Type B pancreatic cell (in vitro differentiated cells): Measurements from ENCODE around the gene CCDC126. TPM values are rescaled to one million over a fixed set of nuclear protein-coding genes. Genes with fewer than 3 reads are reported as not detected.

Experiments
- DNase-seq: peaks from one replicate; pipeline ENCODE4 v3.0.0; 2021; ENCODE audit warnings: mixed read lengths; ENCODE audit not compliant: unreplicated experiment; ENCODE audit errors: extremely low spot score
- H3K27ac Mint-ChIP-seq: 2 replicates; pipeline ENCODE4 v1.8.0; 2021; ENCODE audit warnings: mild to moderate bottlenecking, mixed read lengths
- H3K27me3 Mint-ChIP-seq: 2 replicates; pipeline ENCODE4 v1.8.0; 2021; ENCODE audit warnings: mixed read lengths
- H3K36me3 Mint-ChIP-seq: 2 replicates; pipeline ENCODE4 v1.8.0; 2021; ENCODE audit warnings: mixed read lengths
- H3K4me1 Mint-ChIP-seq: one replicate; pipeline ENCODE4 v1.8.0; 2021; ENCODE audit warnings: mixed read lengths; ENCODE audit not compliant: unreplicated experiment
- H3K4me3 Mint-ChIP-seq: 2 replicates; pipeline ENCODE4 v1.8.0; 2021; ENCODE audit warnings: mild to moderate bottlenecking, mixed read lengths
- H3K9me3 Mint-ChIP-seq: 2 replicates; pipeline ENCODE4 v1.8.0; 2021; ENCODE audit warnings: mixed read lengths
- total RNA-seq: library from RNA; stranded (reverse); gene quantifications from 2 replicates; pipeline ENCODE4 v1.2.1, GENCODE V29; 2021; ENCODE audit warnings: low replicate concordance
- TF ChIP-seq, protein P1 (sequence below): fragments of 200-600 bp; sonication (generic); conservative IDR thresholded peaks from 2 replicates; pipeline ENCODE4 v1.5.0; 2021; ENCODE audit warnings: antibody characterized with exemption, mild to moderate bottlenecking

The CCDC126 gene
- total RNA-seq, 1 donor from 2014 or later: 11.1 TPM

DNA sequence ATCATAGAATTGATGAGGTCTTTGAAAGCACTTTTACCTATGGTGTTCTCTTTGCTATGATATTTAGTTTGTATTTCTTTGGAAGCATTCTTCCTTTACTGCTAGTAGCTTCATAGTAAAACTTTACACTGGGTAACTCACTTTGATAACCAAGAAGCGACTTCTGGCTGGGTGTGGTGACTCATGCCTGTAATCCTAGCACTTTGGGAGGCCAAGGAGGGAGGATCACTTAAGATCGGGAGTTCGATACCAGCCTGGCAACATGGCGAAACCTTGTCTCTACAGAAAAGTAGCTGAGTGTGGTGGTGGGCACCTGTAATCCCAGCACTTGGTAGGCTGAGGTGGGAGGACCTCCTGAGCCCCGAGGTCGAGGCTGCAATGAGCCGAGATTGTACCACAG lies 36.2 kb downstream of the CCDC126 start:
- no peak overlapping the region for H3K4me3 Mint-ChIP-seq

DNA sequence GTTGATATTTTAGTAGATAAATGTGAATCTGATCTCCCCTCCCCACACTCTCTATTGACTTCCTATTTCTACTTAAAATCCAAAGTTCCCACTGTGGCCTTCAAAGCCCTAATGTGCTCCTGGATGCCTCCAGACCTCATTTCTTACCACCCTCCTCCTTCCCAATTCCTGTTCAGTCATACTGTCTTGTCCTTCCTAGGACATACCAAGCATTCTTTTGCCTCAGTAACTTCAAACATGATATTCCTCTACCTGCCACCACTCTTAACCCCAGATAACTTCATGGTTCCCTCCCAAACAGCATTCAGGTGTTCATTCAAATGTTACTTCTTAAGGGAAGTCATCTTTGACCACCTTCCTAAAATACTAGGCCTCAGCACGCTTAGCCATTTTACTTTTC lies 48.6 kb downstream of the CCDC126 start:
- Mint-ChIP-seq H3K9me3 (no peaks in the 10 kb centered on the region), H3K27me3 (no peaks in the 10 kb centered on the region), H3K4me3 (no peak overlapping the region), H3K36me3 (no peaks in the 10 kb centered on the region), H3K4me1 (no peaks in the 10 kb centered on the region), H3K27ac (no peak overlapping the region)
- TF ChIP-seq, protein P1, sequence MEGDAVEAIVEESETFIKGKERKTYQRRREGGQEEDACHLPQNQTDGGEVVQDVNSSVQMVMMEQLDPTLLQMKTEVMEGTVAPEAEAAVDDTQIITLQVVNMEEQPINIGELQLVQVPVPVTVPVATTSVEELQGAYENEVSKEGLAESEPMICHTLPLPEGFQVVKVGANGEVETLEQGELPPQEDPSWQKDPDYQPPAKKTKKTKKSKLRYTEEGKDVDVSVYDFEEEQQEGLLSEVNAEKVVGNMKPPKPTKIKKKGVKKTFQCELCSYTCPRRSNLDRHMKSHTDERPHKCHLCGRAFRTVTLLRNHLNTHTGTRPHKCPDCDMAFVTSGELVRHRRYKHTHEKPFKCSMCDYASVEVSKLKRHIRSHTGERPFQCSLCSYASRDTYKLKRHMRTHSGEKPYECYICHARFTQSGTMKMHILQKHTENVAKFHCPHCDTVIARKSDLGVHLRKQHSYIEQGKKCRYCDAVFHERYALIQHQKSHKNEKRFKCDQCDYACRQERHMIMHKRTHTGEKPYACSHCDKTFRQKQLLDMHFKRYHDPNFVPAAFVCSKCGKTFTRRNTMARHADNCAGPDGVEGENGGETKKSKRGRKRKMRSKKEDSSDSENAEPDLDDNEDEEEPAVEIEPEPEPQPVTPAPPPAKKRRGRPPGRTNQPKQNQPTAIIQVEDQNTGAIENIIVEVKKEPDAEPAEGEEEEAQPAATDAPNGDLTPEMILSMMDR: no peak
- no peak for DNase-seq

More for the DNA sequence above, 36.2 kb downstream of the CCDC126 start:
- Mint-ChIP-seq H3K4me1 (no peaks in the 10 kb centered on the region), H3K36me3 (peaks cover 8% of the 10 kb centered on the region), H3K9me3 (no peaks in the 10 kb centered on the region), H3K27me3 (no peaks in the 10 kb centered on the region), H3K27ac (no peak overlapping the region)
- TF ChIP-seq, protein P1: no peak
- DNase-seq: no peak

DNA sequence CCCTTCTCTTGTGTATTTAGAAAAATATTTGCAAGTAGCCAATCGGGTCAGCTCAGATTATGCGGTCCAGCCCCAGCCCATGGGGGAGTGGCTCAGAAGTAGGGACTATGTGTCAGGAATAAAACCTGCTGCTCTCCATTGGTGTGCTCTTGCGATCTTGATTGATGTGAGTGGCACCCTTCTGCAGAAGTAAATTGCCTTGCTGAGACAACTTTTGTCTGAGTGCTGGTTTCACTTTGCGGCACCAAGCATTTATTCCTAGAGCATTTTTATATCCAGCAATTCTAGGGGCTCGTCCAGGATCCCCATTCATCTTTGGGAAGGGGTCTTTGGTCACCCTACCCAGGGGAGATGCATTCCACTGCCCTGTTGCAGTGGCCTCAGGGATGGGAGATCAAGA lies 56.8 kb downstream of the CCDC126 start:
- no peak overlapping the region for H3K27ac Mint-ChIP-seq
- no peak for DNase-seq
- TF ChIP-seq, protein P1: no peak
- H3K4me3 Mint-ChIP-seq: no peak overlapping the region
- no peaks in the 10 kb centered on the region for H3K27me3 Mint-ChIP-seq
- H3K9me3 Mint-ChIP-seq: peaks cover 18% of the 10 kb centered on the region
- peaks cover 3% of the 10 kb centered on the region for H3K36me3 Mint-ChIP-seq
- no peaks in the 10 kb centered on the region for H3K4me1 Mint-ChIP-seq

DNA sequence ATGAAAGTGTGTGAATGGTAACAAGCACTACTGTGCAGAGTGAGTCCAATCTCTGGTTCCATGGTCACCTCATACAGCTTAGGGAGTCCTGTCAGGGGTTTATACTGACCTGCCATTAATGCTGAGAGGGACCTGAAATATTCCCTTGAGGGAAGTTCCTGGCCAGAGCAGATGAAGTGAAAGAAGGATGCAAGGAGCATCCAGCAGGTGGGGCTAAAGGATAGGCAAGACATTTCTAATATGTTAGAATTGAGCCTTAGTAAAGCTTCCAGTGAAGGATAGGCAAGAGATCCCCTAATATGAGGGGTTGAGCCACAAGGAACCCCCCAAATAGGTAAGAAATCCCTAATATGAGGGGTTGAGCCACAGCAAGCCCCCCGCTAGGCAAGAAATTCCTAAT lies 57.3 kb downstream of the CCDC126 start:
- Mint-ChIP-seq H3K4me1 (no peaks in the 10 kb centered on the region), H3K9me3 (peaks cover 19% of the 10 kb centered on the region), H3K4me3 (no peak overlapping the region), H3K27me3 (no peaks in the 10 kb centered on the region), H3K36me3 (peaks cover 3% of the 10 kb centered on the region), H3K27ac (no peak overlapping the region)
- DNase-seq: no peak
- TF ChIP-seq, protein P1: peak; percentile 60

DNA sequence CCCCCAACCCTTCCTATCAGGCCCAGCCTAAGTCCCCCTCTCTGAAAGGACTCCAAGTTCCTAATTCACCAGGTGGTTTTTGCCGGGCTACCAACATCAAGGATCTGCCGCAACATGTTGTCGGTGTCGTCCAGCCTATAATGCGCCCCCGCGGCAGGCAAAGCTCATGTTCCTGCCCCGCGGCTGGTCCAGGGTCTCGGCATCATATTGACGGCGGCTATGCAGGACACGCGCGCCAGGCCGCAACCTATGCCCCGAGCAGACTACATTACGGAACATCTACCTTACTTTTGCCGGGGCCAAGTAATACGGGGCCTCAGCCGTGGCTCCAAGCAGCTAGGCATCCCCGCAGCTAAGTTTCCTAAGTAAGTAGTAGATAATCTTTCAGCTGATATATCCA lies 58.3 kb downstream of the CCDC126 start:
- Mint-ChIP-seq H3K9me3 (peaks cover 19% of the 10 kb centered on the region), H3K27ac (no peak overlapping the region), H3K36me3 (peaks cover 3% of the 10 kb centered on the region), H3K27me3 (no peaks in the 10 kb centered on the region), H3K4me1 (no peaks in the 10 kb centered on the region), H3K4me3 (no peak overlapping the region)
- DNase-seq: no peak
- TF ChIP-seq, protein P1: no peak
